GM12872 (cell line): Measurements from ENCODE around the gene NFAM1.

Source experiments
- TF ChIP-seq, protein P1 (sequence below): IDR thresholded peaks from 3 replicates; pipeline ENCODE4 v1.5.1; 2011; ENCODE audit warnings: low read depth, mild to moderate bottlenecking, low read length, moderate library complexity; ENCODE audit not compliant: insufficient read depth

The NFAM1 gene

GRCh38 chr22:42385696-42386095 is 46.5 kb downstream of the NFAM1 start:
- TF ChIP-seq, protein P1, sequence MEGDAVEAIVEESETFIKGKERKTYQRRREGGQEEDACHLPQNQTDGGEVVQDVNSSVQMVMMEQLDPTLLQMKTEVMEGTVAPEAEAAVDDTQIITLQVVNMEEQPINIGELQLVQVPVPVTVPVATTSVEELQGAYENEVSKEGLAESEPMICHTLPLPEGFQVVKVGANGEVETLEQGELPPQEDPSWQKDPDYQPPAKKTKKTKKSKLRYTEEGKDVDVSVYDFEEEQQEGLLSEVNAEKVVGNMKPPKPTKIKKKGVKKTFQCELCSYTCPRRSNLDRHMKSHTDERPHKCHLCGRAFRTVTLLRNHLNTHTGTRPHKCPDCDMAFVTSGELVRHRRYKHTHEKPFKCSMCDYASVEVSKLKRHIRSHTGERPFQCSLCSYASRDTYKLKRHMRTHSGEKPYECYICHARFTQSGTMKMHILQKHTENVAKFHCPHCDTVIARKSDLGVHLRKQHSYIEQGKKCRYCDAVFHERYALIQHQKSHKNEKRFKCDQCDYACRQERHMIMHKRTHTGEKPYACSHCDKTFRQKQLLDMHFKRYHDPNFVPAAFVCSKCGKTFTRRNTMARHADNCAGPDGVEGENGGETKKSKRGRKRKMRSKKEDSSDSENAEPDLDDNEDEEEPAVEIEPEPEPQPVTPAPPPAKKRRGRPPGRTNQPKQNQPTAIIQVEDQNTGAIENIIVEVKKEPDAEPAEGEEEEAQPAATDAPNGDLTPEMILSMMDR, result no peak

DNA sequence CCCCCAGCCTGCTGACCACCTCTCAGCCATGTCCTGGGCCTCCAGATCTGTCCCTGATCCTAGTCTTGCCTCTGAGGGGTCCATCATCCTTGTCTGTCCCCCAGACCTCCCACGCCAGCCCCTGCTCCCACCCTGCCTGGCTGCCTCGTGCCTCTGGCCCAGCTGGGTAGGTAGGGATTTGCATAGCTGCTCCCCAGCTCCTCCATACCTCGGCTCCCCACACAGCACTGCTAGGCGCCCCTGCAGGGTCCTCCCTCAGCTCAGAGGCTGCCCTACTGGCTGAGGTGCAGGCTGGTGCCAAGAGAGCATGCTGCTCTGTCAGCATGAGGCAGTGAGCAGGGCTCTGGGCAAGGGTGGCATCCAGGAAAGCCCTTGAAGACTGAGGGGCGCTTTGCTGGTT is 47.7 kb downstream of the NFAM1 start:
- TF ChIP-seq, protein P1, result no peak

- TF ChIP-seq, protein P1, result no peak
Measured at GRCh38 chr22:42383851-42384417, 48.3 kb downstream of the NFAM1 start.

- TF ChIP-seq, protein P1, result no peak
Measured at GRCh38 chr22:42383287-42383686, 48.9 kb downstream of the NFAM1 start.

DNA sequence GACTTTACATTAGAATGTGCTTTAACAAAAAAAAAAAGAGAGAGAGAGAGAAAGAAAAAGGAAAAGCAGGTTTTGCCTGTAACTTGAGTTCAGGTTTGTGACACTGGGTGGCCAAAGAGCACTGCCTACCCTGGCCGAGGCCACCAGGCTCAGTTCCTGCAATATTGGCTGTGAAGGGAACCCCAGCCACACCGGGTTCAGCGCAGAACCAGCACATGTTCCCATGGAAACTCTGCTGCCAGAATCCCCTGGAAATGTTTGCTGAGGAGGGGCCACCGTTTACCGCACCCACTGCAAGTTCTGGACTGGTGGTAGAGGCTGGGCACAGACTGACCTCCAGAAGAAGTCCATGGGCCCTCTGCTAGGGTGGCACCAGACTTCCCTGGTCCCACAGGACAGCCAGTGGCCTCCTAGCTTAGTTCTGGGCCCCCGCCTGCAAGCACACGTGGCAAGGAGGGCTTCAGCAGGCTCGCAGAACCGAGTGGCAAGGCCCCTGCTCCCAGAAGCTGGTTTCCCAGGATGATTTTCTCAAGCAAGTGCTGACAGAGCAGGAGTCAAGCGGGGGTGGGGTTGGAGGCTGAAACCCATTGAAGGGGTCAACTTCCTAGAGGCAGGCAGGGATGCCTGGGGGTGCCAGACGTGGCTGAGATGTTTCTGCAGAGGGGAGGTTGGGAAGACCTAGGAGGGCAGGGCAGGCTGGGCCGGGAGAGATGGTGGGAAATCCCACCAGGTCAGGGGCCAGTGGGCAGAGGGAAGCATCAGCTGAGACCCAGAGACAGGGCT is 51.2 kb downstream of the NFAM1 start:
- TF ChIP-seq, protein P1, result no peak

DNA sequence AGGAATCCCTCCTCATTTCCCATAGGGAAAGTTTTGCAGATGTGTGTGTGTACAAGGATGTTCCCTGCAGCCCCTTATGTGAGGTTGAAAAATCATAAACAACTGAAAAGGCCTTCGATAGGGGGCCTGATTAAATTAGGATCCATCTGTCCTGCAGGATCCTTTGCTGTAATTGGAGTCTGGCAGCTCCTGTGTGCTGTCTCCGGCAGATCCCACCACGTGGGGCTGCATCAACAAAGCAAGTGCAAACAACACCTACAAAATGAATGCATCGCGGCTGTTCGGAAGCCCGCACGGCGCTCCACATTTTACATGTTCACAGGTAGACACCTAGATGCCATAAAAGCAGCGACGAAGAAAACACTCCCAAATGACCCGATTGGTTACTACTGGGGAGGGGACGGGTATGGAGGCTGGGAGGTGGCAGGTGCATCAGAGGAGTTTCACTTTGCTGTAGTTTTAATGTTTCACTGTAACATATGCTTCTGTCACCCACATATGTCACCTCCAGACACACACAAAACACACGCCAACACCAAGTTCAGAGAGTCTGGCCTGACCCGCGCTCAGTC is 52.2 kb downstream of the NFAM1 start:
- TF ChIP-seq, protein P1, result no peak

- TF ChIP-seq, protein P1, result no peak
Measured at GRCh38 chr22:42376711-42377554, 55.3 kb downstream of the NFAM1 start.
